Left cardiac atrium (tissue), 4 donors: Measurements from ENCODE around the gene DACT2. TPM values are rescaled to one million over a fixed set of nuclear protein-coding genes. Genes with fewer than 3 reads are reported as not detected.
"Not testable (repeated sequence)": the region's sequence is repeated elsewhere in the genome, so short reads cannot be mapped to it uniquely, and the experiment has no call there.

Source experiments
- ATAC-seq, 2 donors: fragments of 200-7000 bp; cut with Tn5 transposase; one replicate each; pipeline ENCODE4 v1.9.1; 2020; ENCODE audit warnings: mild to moderate bottlenecking in 2 of 2, moderate library complexity in 2 of 2
- DNase-seq: peaks from one replicate; pipeline ENCODE4 v3.0.0-alpha.2; 2020
- intact Hi-C, 2 donors: fragments of 100-400 bp; cut with DNase I; formaldehyde crosslinking; loops; one replicate each; pipeline versions ENCODE4 v1.14.1 to v1.15.1; 2022 to 2023
- total RNA-seq, 2 donors: library from RNA; stranded (reverse); fragmentation: NEBNext Ultra II Directional; extraction: Animal tissue kit (Norgen Biotek cat#: 25700); gene quantifications; one replicate each; pipeline ENCODE4 v1.2.1, GENCODE V29; 2021
- donor health status: DM: no; HTN: yes; CAD: no.
- donor health status: DM: no; HTN: yes; CAD: no; lungs with severe emphysema.
- donor health status: DM: yes; HTN: yes; CAD: no.
- donor health status: Dilated cardiomyopathy.

The DACT2 gene
- total RNA-seq, 2 donors from 2014 or later, result 1.7 to 2.4 TPM

- DNase-seq (no peak), ATAC-seq (no peak)
- intact Hi-C loops, result no loop called here
Observed at GRCh38 chr6:168290095-168290494, 29.5 kb downstream of the DACT2 start.

GRCh38 chr6:168289571-168289962 is 30.0 kb downstream of the DACT2 start:
- intact Hi-C loops, result no loop called here
- ATAC-seq (no peak), DNase-seq (no peak)

GRCh38 chr6:168288781-168289570 is 30.6 kb downstream of the DACT2 start:
- intact Hi-C loops, result no loop called here
- DNase-seq, result no peak
- no peak for ATAC-seq

- ATAC-seq, DNase-seq, intact Hi-C loops: not testable (repeated sequence)
Observed at GRCh38 chr6:168287460-168287859, 32.1 kb downstream of the DACT2 start.

DNA sequence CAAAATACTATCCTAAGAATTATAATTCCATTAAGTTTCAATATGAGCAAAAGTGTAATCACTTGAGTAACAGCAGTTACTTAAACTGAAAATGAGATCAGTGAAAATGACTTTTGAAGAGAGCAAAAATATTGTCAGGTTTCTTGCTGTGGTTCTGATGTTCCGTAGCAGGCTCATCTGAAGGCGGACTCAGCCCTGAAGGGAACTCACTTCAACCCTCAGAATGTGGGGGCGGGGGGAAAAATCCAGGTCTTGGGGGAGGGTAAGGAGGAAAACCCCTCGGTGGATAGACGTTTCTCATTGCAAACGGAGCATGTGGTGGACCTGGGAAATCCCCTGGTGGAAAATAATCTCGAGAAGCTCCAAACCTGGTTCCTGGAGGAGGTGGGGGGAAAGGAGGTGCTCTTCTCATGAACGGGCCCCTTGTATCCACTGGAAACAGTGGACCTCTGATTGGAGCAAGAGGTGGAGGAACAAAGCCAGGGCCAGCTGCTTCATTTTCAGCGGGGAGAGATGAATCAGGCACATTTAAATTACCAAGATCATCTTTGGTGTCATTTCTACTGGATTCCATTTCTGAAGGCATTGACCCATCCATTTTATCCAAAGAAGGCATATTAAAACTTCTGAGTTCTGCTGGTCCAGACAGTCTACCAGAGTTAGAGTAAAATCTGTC is 32.7 kb downstream of the DACT2 start:
- DNase-seq, intact Hi-C loops, ATAC-seq: not testable (repeated sequence)

- ATAC-seq, result peak in 1 of 2 donors; percentile 22
- intact Hi-C loops, result no loop called here
- no peak for DNase-seq
Observed at GRCh38 chr6:168286116-168286515, 33.5 kb downstream of the DACT2 start.

DNA sequence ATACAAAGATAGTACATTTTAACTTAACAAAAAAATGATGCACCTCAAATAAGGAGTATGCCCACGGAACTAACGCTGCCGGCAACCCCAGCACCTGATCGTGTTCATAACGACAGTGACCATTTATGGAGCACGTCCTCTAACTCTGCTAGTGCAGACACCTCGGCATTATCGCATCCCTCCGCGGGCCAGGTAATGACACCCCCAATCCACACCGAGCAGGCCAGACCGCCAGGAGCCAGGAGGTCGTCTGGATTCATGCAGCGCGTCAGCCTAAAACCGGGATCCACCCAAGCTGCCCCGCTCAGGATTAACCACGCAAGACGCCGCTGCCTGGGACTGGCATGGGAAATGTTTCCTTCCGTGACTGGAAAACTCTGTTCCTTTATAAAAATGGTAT is 34.1 kb downstream of the DACT2 start:
- no peak for ATAC-seq
- no peak for DNase-seq
- intact Hi-C loops, result no loop called here

DNA sequence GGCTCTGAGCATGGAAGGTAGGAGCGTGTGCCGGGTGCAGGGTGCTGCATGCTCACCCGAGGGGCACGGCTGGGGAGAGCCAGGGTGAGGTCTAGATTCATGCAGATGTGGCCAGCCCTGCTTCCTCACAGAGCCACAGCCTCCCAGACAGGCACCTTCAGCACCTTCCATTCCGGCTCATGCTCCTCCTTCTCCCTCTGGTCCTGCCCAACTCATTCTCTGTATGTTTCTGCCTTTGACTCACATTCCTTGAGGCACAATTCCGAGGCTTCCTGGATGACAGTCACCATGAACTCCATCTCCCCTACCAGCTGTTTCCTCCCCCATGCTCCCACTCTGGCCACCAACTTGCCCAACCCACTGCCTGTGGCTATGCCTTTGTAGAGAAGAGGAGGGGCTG is 35.4 kb downstream of the DACT2 start:
- intact Hi-C loops, result no loop called here
- DNase-seq (no peak), ATAC-seq (no peak)

DNA sequence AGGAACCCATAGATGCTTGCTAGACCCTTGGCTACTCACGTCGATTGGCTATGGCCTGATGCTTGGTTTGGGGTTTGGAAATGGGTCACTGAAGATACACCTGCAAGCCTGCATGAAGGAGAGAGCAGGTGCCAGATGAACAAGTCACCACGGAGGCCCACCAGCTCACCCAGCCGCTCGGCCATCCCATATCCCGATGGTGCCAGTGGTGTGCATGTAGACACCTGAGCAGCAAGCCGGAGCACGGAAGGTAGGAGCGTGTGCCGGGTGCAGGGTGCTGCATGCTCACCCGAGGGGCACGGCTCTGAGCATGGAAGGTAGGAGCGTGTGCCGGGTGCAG is 35.9 kb downstream of the DACT2 start:
- no peak for DNase-seq
- intact Hi-C loops, result no loop called here
- ATAC-seq, result no peak

- no peak for ATAC-seq
- intact Hi-C loops, result no loop called here
- no peak for DNase-seq
Observed at GRCh38 chr6:168282985-168283685, 36.4 kb downstream of the DACT2 start.

DNA sequence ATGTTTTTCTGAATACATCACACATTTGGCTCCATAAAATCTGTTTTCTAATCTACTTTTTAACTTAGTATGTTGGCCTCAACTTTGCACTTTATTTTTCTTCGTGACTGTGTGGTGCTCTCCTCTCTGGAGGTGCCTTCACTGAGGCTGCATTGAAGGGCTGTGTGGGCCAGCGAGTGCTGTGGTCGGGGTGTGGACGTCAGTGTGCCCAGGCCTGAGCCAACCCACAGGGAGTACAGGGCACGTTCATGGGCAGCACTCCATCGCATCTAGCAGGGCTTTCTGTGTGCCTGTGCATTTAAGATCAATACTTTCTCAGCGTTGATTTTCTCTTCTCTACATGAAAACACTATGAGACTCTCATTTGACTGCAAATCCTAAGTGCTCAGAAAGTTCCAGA is 37.8 kb downstream of the DACT2 start:
- intact Hi-C loops, result no loop called here
- DNase-seq (no peak), ATAC-seq (no peak)

GRCh38 chr6:168281314-168281713 is 38.3 kb downstream of the DACT2 start:
- intact Hi-C loops, DNase-seq, ATAC-seq: not testable (repeated sequence)

GRCh38 chr6:168280899-168281245 is 38.7 kb downstream of the DACT2 start:
- ATAC-seq, result no peak
- DNase-seq, result no peak
- intact Hi-C loops, result no loop called here

DNA sequence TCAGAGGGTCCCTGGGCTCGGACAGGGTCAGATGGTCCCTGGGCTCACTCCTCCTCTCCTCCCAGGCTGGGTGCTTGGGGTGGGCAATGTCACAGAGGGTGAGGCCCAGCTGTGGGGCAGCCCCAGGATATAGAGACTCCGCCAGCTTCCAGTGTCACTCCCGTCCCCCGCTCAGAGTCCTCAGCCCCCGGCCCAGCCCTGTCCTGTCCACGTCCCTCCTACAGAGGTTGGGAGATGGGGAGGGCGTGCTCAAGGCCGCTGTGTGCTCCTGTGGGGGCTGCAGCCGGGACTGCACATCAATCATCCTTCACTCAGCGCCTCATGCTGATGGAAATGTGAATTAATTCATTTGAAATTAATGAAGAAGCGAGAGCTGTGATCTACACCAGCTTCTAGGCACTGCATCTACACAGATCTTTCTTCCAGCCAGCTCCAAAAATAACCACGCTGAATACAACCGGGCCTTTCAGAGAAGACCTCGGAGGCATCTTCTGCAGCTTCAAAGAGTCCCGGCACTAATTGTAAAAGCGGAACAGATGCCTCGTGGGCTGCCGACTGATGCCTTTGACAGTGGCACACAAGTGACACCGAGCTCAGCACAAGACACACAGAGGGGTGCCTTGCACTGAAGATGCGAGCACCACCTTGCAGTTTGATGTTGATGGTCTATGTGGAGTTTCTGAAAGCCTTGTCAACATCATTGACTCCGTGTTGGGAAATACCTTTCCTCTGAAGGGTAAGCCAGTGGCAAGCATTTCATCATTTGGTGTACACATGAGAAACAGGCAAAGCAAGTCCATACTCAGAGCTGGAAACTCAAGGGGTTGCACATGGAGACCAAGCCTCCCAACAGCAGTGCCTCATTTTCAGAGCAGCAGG is 39.3 kb downstream of the DACT2 start:
- no peak for ATAC-seq
- no peak for DNase-seq
- intact Hi-C loops, result no loop called here

DNA sequence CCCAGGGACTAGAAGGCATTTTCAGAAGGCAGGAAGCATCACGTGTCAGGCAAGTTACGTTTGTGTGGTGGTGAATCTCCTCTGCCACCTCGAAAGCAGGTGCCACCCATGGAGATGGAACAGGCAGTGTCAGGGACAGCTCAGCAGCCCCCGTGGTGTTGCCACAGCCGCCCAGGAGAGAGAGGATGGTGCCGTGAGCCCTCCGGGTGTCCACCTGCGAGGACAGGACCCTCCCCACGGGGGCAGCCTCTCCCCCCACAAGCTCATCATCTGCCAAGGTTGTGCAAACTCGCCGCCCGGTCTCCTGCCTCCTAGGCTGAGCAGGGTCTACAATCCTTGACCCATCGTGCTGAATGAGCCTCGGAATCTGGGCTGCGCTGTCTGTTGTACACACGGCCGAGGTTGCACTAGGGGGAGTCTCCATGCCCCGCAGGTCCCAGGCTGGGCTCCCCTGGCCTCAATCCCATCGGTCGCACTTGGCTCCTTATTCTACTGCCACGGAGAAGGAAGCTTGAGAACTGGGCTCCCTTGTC is 40.1 kb downstream of the DACT2 start:
- ATAC-seq (no peak), DNase-seq (no peak)
- intact Hi-C loops, result no loop called here

- intact Hi-C loops, result no loop called here
- DNase-seq (no peak), ATAC-seq (no peak)
Observed at GRCh38 chr6:168278904-168279303, 40.7 kb downstream of the DACT2 start.

GRCh38 chr6:168277274-168277669 is 42.3 kb downstream of the DACT2 start:
- no peak for DNase-seq
- no peak for ATAC-seq
- intact Hi-C loops, result no loop called here

DNA sequence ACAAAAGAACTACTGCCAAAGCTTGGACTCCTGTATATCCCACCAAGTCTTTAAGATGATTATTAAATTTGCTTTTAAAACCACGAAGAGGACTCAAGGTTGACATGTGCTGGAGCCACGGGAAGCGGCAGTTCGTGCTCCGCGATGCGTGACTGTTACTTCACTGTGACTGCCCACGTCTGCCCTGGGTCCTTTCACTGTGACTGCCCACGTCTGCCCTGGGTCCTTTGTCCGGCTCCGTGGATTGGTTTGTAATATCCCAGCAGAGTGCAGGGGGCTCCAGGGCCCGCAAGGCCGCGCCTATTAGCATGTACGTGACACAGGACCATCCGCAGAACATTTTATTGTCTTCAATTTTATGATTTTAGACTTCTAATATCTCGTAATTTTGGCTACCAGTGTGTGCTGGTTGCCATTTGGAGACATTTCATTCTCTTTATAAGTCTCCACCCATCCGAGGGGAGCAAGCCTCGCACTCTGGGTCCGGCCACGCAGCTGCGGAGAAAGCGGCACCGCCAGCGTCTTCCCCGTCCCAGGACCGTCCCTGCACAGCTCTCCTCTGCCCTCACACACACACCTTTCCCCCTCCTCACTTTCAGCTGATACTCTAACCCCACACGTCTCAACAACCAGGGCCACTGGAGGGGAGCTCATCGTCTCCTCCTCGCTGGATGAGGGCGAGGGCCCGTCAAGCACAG is 42.9 kb downstream of the DACT2 start:
- ATAC-seq (no peak), DNase-seq (no peak)
- intact Hi-C loops, result no loop called here

GRCh38 chr6:168275168-168275567 is 44.4 kb downstream of the DACT2 start:
- intact Hi-C loops, result no loop called here
- no peak for ATAC-seq
- DNase-seq, result no peak
